Esophagus muscularis mucosa (tissue), 4 donors: ENCODE results near the gene ST6GALNAC3.

ENCODE experiments used
- CTCF ChIP-seq, 3 experiments: fragments of 200-600 bp in 2 of 3; fragments of 450-650 bp in 1 of 3; sonication (generic) in 2 of 3; IDR thresholded peaks; one replicate each; pipeline ENCODE4 v1.5.1; 2017 to 2019; ENCODE audit warnings: antibody characterized with exemption in 3 of 3, mild to moderate bottlenecking in 2 of 3, moderate library complexity in 1 of 3
- EP300 ChIP-seq: sonication (generic); formaldehyde crosslinking; IDR thresholded peaks from one replicate; pipeline ENCODE4 v1.6.1; 2017; ENCODE audit warnings: antibody characterized with exemption
- POLR2A ChIP-seq: fragments of 450-650 bp; IDR thresholded peaks from one replicate; pipeline ENCODE4 v1.6.1; 2017; ENCODE audit warnings: antibody characterized with exemption, moderate library complexity, mild to moderate bottlenecking, low read depth

- TF ChIP-seq CTCF (IDR thresholded peaks at IDR 0.05) (no peak), EP300 (no peak), POLR2A (no peak)
Observed at GRCh38 chr1:76354236-76354635, 279.7 kb downstream of the ST6GALNAC3 start.
